Fibroblast of lung (primary cell): Measurements from ENCODE around the gene HEBP2. TPM values are rescaled to one million over a fixed set of nuclear protein-coding genes. Genes with fewer than 3 reads are reported as not detected.

Experiments
- DNase-seq, 2 donors: peaks; one replicate each; pipeline versions ENCODE4 v3.0.0 to v3.0.0-alpha.2; 2010; ENCODE audit warnings: low read depth in 2 of 2
- H2AFZ ChIP-seq: 2 replicates; pipeline ENCODE4 v1.5.1; 2012; ENCODE audit warnings: low read length, control low read depth, inconsistent platforms
- H3K27ac ChIP-seq: 2 replicates; pipeline ENCODE4 v1.5.1; 2011; ENCODE audit warnings: low read length, control low read depth; ENCODE audit not compliant: insufficient read depth
- H3K27me3 ChIP-seq: 2 replicates; pipeline ENCODE4 v1.5.1; 2011; ENCODE audit warnings: mild to moderate bottlenecking, low read length; ENCODE audit not compliant: control insufficient read depth, insufficient read depth
- H3K36me3 ChIP-seq: 2 replicates; pipeline ENCODE4 v1.5.1; 2011; ENCODE audit warnings: low read length; ENCODE audit not compliant: control insufficient read depth, insufficient read depth
- H3K4me1 ChIP-seq: 2 replicates; pipeline ENCODE4 v1.5.1; 2011; ENCODE audit warnings: low read length; ENCODE audit not compliant: control insufficient read depth, insufficient read depth; ENCODE audit errors: extremely low read depth
- H3K4me2 ChIP-seq: 2 replicates; pipeline ENCODE4 v1.5.1; 2011; ENCODE audit warnings: low read length, control low read depth; ENCODE audit not compliant: insufficient read depth; ENCODE audit errors: extremely low read depth
- H3K4me3 ChIP-seq, 4 experiments: fragments of 200-600 bp in 1 of 4; sonication (generic) in 1 of 4; replicated peaks in 1 of 4; 2 replicates each; pipeline ENCODE4 v1.5.1; 2011 to 2016; ENCODE audit warnings: low read length in 4 of 4, low read depth in 3 of 4, mild to moderate bottlenecking in 3 of 4, control low read depth in 2 of 4, inconsistent platforms in 1 of 4, mixed read lengths in 1 of 4; ENCODE audit not compliant: insufficient read depth in 1 of 4; ENCODE audit errors: control extremely low read depth in 1 of 4
- H3K79me2 ChIP-seq: 2 replicates; pipeline ENCODE4 v1.5.1; 2012; ENCODE audit warnings: mild to moderate bottlenecking, low read length, inconsistent platforms; ENCODE audit not compliant: control insufficient read depth, insufficient read depth
- H3K9ac ChIP-seq: 2 replicates; pipeline ENCODE4 v1.5.1; 2011; ENCODE audit warnings: mild to moderate bottlenecking, low read length, control low read depth; ENCODE audit not compliant: insufficient read depth
- H3K9me3 ChIP-seq: 2 replicates; pipeline ENCODE4 v1.5.1; 2012; ENCODE audit warnings: low read depth, low read length; ENCODE audit not compliant: control insufficient read depth, insufficient read depth
- H4K20me1 ChIP-seq: 2 replicates; pipeline ENCODE4 v1.5.1; 2011; ENCODE audit warnings: low read length; ENCODE audit not compliant: control insufficient read depth, insufficient read depth; ENCODE audit errors: extremely low read depth
- EZH2 ChIP-seq: IDR thresholded peaks from 2 replicates; pipeline ENCODE4 v1.5.1; 2012; ENCODE audit warnings: low read length, control low read depth, mild to moderate bottlenecking; ENCODE audit errors: missing control alignments
- polyA plus RNA-seq, 2 donors: library from polyadenylated mRNA; depleted of rRNA in 1 of 2; stranded (reverse) in 1 of 2; unstranded in 1 of 2; fragments of >200 nt; gene quantifications; 2 replicates each; pipeline ENCODE4 v1.2.1, GENCODE V29; 2011 to 2012; ENCODE audit warnings: missing spikeins in 1 of 2
- total RNA-seq: library from RNA; depleted of rRNA; stranded (reverse); fragments of >200 nt; gene quantifications from 2 replicates; pipeline ENCODE4 v1.2.1, GENCODE V29; 2014
- TF ChIP-seq, protein P1 (sequence below), 2 donors: IDR thresholded peaks in 1 of 2; conservative IDR thresholded peaks in 1 of 2; 1 replicate in 1 of 2; 2 replicates in 1 of 2; pipeline ENCODE4 v1.5.1; 2011 to 2012; ENCODE audit warnings: low read length in 2 of 2, control low read depth in 1 of 2, inconsistent platforms in 1 of 2, low read depth in 1 of 2, mild to moderate bottlenecking in 1 of 2

HEBP2 gene
- total and polyA plus RNA-seq, 2 donors (not counting 1 experiment from before 2014, with no cell fraction given), result 21.5 to 30.0 TPM

DNA sequence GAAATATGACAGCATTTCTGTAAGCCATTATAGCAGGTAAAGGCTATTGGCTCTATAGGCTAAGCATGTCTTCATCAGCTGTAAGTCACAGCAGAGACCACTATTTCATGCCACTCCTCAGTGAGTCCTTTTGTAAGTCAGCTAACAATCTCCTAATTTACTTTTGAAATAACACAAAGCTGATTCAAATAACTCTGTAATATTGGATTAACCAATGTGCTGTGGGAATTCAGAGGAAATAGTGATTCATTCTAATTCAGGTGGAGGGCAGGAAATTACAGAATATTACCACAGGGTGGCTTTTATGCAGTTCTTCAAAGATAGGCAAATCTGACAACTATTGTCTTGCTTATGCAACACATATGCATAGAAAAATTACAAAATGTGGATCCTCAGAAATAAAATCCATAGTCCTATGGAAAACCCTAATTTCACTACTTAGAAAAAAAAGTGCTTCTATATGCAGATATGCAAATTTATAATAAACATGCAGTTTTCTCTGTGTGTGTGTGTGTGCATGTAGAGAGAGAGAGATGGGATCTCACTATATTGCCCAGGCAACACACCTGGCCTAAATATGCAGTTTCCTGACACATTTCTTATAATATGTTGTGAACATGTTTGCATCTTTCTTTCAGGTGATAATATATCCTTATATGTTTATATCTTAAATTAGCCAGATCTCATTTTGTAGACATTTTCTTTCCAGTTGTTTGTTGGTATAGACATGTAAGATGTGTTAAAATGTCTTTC lies 31.1 kb upstream of the HEBP2 start:
- Histone ChIP-seq H3K36me3 (no peaks in the 10 kb centered on the region), H3K27ac (no peak overlapping the region)

DNA sequence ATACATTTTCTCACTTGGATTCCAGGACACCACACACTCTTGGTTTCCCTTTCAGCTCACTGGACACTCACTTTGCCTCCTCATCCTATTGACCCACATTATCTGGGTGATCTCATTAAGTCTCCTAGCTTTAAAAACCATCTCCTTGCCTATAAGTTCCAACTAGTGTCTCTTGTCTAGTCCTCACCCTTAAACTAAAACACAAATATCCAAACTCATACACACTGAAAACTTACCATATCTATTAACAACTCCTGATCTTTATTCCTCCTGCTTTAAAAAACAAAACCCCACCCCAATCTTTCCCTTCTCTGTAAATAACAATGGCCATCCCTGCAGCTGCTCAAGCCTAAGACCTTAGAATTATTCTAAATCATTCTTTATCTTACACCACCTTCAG lies 29.8 kb upstream of the HEBP2 start:
- no peak overlapping the region for H3K9ac ChIP-seq
- no peaks in the 10 kb centered on the region for H3K9me3 ChIP-seq
- TF ChIP-seq, protein P1, sequence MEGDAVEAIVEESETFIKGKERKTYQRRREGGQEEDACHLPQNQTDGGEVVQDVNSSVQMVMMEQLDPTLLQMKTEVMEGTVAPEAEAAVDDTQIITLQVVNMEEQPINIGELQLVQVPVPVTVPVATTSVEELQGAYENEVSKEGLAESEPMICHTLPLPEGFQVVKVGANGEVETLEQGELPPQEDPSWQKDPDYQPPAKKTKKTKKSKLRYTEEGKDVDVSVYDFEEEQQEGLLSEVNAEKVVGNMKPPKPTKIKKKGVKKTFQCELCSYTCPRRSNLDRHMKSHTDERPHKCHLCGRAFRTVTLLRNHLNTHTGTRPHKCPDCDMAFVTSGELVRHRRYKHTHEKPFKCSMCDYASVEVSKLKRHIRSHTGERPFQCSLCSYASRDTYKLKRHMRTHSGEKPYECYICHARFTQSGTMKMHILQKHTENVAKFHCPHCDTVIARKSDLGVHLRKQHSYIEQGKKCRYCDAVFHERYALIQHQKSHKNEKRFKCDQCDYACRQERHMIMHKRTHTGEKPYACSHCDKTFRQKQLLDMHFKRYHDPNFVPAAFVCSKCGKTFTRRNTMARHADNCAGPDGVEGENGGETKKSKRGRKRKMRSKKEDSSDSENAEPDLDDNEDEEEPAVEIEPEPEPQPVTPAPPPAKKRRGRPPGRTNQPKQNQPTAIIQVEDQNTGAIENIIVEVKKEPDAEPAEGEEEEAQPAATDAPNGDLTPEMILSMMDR (conservative IDR thresholded peaks at IDR 0.05 in 1 of 2, IDR thresholded peaks at IDR 0.05 in 1 of 2; ENCODE audit: low read depth in 1 of 2, low read length in 2 of 2), result no peak
- TF ChIP-seq EZH2, result no peak
- H2AFZ ChIP-seq, result no peak overlapping the region
- no peaks in the 10 kb centered on the region for H4K20me1 ChIP-seq
- no peaks in the 10 kb centered on the region for H3K36me3 ChIP-seq
- H3K4me3 ChIP-seq, result no peak overlapping the region
- no peak overlapping the region for H3K27ac ChIP-seq
- no peak overlapping the region for H3K4me2 ChIP-seq
- H3K27me3 ChIP-seq, result no peaks in the 10 kb centered on the region
- H3K4me1 ChIP-seq, result no peaks in the 10 kb centered on the region
- H3K79me2 ChIP-seq, result no peaks in the 10 kb centered on the region
- no peak for DNase-seq

More for the DNA sequence above, 31.1 kb upstream of the HEBP2 start:
- no peak overlapping the region for H2AFZ ChIP-seq
- no peaks in the 10 kb centered on the region for H4K20me1 ChIP-seq
- H3K79me2 ChIP-seq, result no peaks in the 10 kb centered on the region
- peak in 1 of 2 donors; percentile 27 for DNase-seq
- H3K4me3 ChIP-seq, result no peak overlapping the region
- TF ChIP-seq, protein P1 (conservative IDR thresholded peaks at IDR 0.05 in 1 of 2, IDR thresholded peaks at IDR 0.05 in 1 of 2; ENCODE audit: low read depth in 1 of 2, low read length in 2 of 2), result no peak
- TF ChIP-seq EZH2, result no peak
- H3K9ac ChIP-seq, result no peak overlapping the region
- no peak overlapping the region for H3K4me2 ChIP-seq
- H3K4me1 ChIP-seq, result no peaks in the 10 kb centered on the region
- no peaks in the 10 kb centered on the region for H3K27me3 ChIP-seq
- no peaks in the 10 kb centered on the region for H3K9me3 ChIP-seq

DNA sequence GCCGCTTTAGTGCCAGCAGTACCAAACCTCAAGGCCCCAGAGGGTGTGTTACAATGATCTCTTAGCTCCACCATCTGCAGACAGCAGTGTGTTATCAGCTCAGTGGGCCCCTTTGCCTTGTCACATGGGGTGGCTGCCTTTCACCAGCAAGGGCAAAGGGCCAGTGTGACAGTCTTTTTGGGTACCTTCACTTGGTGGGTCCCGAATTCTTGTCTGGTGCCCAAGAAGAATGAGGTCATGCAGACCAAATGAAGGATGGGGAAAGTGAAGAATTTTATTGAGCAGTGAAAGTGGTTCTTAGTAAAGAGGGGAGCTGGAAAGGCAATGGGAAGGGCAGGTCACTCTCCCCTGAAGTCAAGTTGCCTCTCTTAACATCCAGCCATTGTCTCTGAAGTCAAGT lies 29.2 kb upstream of the HEBP2 start:
- Histone ChIP-seq H3K4me2 (no peak overlapping the region), H3K9me3 (no peaks in the 10 kb centered on the region), H2AFZ (no peak overlapping the region), H3K9ac (no peak overlapping the region), H3K4me1 (no peaks in the 10 kb centered on the region), H3K36me3 (no peaks in the 10 kb centered on the region), H3K27me3 (no peaks in the 10 kb centered on the region), H3K4me3 (no peak overlapping the region), H3K79me2 (no peaks in the 10 kb centered on the region), H4K20me1 (no peaks in the 10 kb centered on the region), H3K27ac (no peak overlapping the region)
- TF ChIP-seq, protein P1 (conservative IDR thresholded peaks at IDR 0.05 in 1 of 2, IDR thresholded peaks at IDR 0.05 in 1 of 2; ENCODE audit: low read depth in 1 of 2, low read length in 2 of 2), result no peak
- TF ChIP-seq EZH2, result no peak
- no peak for DNase-seq
